NCI-H1417 treated with DMSO at 0.1 percent for 48 hours (cell line): ENCODE measurements around the gene SCUBE1.

Experiments
- DNase-seq: peaks from one replicate; lab custom pipeline; 2025; lab: John Stamatoyannopoulos, UW

The SCUBE1 gene

DNA sequence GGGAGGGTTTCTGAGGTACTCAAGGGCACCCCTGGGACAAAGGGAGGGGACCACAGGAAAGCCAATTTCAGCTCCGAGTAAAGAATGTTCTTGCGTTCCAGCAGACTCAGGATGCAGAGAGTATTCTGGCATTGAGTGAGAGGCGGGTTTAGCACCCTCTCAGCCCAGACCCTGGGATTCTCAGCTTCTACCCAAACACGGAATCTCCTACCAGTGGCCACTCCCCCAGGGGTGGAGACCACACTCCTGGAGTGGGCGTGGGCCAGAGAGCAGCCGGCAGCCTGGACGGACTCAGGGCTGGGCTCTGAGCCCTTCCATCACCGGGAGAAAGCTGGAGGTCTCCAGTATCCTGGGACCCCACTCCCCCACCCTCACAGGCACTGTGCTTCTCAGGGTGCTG lies 130.1 kb downstream of the SCUBE1 start:
- no peak for DNase-seq

DNA sequence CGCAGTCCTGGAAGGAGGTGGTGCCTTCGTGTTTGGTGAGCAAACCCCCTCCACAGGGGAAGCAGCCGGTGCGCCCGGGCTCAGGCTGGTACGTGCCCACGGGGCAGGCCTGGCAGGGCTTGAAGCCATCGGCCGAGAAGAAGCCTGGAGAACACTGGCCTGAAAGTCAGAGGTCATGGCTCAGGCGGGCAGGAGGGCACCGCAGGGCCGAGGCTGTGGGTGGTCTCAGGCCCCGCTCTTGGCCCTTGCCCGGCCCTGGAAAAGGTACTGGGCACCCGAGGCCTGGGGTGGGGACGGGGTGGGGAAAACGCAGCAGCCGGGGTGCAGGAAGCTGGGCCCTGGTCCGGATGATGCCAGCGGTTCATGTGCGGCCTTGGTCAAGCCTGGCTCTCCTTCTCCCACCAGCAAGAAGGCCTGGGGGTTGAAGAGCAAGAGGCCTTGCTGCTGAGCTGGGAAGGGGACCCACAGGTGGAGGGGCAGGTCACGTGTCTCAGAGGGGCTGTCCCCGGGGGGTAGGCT lies 130.7 kb downstream of the SCUBE1 start:
- DNase-seq, result no peak

DNA sequence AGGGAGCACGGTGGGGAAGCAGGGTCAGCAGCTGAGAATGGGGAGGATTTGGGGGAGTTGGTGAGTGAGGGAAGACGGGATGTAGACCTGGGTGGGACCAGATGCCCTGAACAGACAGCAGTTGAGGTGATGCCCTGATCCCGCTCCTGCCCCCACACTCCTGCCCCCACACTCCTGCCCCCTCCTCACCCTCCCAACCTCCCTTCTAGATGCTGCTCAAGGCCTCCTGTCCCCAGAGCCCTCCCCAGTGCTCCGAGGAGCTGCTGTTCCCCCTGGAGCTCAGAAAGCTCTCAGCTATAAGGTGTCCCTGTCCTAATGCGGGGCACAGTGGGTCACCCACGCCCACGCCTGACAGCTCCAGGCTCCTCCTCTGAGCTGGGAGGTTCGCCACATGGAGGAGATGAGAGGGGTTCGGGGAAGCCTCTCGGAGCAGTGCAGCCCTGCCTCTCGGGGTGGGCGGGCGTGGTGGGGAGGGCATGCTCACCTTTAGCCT lies 131.2 kb downstream of the SCUBE1 start:
- no peak for DNase-seq

- no peak for DNase-seq
Observed at GRCh38 chr22:43210631-43211515, 132.3 kb downstream of the SCUBE1 start.

DNA sequence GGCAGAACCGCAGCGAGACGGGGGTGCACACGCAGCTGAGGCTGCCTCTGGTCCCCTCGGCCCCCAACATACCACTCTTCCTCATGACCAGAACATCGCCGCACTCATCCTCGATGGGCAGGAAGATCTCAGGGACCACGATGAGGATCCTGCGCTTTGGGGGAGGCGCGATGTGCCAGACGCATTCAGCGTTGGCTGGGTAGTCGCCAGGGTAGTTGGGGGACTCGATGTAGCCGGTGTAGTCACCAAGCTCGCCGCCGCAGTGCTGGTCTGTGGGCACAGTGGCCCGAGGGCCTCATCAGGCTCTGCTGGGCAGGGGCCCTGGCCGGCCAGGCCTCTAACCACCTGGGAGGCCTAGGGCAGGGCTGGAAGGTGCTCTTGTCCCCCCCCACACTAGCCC lies 133.2 kb downstream of the SCUBE1 start:
- DNase-seq, result no peak

DNA sequence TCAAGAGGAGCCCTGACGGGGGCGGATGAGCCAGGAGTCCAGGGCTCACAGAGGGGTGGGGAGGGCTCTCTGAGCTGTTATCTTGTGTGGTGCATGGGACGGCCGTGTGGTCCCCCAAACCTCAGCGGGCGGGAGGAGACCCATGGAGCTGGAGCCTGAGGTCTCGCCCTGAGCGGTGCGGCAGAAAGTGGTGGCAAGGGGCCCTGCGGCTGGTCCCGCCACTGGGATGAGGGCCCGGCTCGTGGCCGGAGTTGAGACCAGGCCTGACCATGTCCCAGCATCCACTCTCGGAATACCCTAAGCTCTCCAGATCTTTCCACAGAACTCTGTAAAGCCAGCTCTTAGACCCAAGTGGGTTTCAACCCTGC lies 133.7 kb downstream of the SCUBE1 start:
- no peak for DNase-seq

DNA sequence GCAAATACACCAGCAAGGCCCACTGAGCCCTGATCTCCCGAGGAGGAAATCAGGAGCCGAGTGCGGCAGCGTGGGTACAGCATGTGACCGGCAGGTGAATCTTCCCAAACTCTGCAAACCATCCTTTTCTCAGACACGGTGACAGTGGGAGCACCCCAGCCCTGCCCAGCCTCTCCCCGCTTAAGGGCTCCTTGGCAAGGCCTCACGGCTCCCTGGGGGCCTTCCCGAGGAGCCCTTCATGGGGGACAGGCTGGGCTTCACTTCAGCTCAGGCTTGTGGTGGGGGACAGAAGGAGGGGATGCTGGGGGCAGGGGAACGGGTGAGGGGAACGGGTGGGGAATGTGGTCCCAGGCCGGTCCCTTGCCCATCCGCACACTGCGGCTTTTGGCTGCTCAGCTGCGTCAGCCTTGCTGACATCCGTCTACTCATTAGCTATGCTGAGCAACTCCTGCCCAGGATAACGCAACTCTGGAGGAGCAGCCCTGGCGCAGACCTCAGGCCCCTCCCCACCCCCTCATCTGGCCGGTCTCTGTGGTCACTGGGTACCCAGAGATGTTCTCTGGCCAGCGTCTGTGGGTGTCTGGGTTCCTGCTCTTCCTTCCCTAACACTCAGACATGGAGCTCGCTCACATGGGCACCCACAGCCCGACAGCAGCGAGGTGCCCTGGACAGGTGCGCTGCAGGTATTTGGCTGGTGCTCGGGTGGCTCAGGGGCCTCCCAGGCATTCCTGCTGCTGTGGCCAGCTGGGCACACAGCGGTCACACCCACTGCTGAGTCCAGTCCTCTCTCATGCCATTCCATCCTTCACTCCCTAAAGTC lies 134.3 kb downstream of the SCUBE1 start:
- no peak for DNase-seq

GRCh38 chr22:43207849-43208702 lies 135.1 kb downstream of the SCUBE1 start:
- DNase-seq, result no peak

DNA sequence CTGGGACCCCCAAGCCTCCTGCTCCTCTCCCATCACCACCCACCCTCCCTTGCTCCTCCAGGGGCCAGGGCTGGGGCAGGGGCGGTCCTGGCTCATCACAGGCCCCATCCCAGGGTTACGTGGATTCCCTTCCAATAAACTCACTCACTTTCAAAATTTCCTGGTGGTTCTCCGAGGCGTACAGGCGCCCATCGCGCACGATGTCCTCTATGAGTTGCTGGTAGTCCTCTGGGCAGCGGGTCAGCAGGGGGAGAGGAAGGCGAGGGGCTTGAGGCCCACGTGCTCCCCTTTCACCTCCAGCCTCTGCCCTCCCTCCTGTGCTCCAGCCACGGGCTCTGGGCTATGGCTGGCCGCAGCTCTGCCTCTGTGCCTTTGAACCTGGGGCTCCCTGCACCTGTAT lies 135.8 kb downstream of the SCUBE1 start:
- no peak for DNase-seq

DNA sequence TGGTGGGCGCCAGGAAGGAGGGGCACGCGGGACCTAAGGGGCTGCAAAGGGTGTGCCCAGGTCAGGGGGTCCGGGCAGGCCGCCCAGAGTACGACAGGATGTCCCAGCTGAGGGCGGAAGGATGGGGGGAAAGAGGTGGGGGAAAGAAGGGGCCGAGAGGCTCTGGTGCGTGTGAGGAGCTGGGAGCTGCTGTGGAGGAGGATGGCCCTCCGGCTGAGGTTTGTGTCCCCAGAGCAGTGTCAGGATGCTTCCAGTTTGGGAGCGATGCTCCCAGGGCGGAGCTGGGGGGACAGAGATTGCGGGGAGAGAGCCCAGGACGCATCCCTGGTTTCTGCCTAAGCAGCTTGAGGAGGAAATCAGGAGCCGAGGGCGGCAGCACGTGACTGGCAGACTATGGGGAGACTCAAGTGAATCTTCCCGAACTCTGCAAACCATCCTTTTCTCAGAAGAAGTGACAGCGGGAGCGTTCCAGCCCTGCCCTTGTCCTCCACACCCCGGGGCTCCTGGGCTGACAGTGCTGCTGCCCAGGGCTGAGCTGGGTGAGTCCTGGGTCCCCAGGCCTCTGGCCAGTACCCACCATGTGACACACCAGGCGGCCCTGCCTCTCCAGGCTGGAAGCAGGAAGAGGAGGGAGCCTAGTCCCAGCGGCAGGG lies 136.5 kb downstream of the SCUBE1 start:
- DNase-seq, result no peak

- no peak for DNase-seq
Observed at GRCh38 chr22:43205748-43206508, 137.2 kb downstream of the SCUBE1 start.

GRCh38 chr22:43205261-43205691 lies 137.9 kb downstream of the SCUBE1 start:
- DNase-seq, result no peak

DNA sequence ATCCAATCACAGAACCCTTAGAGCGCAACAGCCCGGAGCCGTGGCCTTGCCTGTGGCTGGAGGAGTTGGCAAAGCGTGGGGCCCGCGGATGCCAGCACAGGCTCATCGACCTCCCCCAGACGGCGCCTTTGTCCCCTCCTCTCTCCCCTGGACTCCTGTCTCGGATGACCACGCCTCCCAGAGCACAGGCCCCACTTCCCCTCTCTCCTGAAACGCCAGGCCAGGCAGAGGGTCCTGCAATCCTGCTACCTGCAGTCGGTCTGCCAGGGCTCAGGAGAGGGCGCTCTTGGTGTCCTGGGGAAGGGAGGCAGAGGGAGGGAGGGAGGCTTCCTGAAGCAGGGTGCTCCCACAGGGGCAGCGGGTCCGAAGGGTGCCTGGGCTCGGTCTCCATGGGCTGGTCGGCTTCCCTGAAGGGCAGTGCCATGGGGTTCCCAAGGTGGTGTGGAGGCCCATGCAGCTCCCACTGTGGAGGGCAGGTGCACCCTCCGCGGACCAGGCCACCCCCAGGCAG lies 139.6 kb downstream of the SCUBE1 start:
- DNase-seq, result no peak

DNA sequence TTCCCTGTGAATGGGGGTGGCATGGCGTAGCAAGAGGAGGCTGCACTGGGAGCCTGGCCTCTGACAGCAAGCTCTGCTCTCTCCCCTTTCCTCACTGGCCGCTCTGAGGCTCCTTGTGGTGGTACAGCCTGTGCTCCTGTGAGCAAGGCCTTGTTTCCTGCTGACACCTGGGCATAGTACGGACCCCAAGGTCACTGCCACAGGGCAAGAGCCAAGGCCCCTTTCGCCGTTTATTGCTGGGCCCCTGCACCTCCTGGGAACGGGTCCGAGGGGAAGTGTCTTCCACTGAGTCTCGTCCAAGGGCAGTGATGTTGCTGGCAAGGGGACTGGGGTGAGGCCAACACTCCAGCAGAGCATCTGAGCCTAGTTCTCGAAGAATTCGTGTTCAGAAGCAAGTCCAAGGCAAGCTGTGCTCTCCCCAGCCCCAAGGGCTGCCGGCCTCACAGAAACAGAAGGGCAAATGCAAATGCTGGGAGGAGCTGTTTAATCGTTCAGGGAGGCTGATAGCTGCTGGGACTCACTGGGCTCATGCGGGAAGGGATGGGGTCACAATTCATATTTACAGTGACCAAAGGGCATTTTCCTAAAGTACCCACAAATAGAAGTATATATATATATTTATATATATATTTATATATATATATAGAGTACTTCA lies 140.3 kb downstream of the SCUBE1 start:
- DNase-seq, result no peak

GRCh38 chr22:43202326-43202725 lies 140.8 kb downstream of the SCUBE1 start:
- DNase-seq, result no peak

GRCh38 chr22:43201486-43202219 lies 141.5 kb downstream of the SCUBE1 start:
- DNase-seq, result no peak

- DNase-seq, result no peak
Observed at GRCh38 chr22:43200555-43200954, 142.6 kb downstream of the SCUBE1 start.

DNA sequence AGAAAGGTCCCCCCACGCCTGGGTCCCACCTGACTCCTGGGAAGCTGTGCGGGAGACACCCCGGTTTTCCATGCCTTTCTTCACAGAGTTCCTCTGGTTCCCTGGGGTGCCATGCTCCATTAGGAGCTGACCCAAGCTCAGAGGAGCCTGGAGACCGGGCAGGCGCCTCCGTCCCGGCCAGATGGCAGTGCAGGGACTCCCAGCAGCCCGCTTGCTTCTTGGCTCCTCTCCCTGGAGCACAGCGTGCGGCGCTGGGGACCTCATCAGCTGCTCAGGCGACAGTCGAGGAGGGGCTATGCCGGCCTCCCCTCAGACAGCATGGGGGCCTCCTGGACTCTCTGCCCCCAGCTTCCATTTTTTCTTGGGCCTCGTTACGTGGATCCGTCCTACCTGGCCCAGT lies 143.1 kb downstream of the SCUBE1 start:
- DNase-seq, result no peak

GRCh38 chr22:43199541-43199940 lies 143.6 kb downstream of the SCUBE1 start:
- no peak for DNase-seq
